Muscle layer of duodenum (tissue), 2 donors: ENCODE results near the gene GNAQ.
"Not testable (repeated sequence)": the region's sequence is repeated elsewhere in the genome, so short reads cannot be mapped to it uniquely, and the experiment has no call there.

ENCODE experiments used
- H3K27ac ChIP-seq: one replicate; pipeline ENCODE4 v1.7.0; 2013; ENCODE audit warnings: mild to moderate bottlenecking, low read length
- H3K27me3 ChIP-seq: one replicate; pipeline ENCODE4 v1.7.0; 2013; ENCODE audit warnings: low read depth, mild to moderate bottlenecking, control low read depth, low read length
- H3K36me3 ChIP-seq, 2 donors: one replicate each; pipeline ENCODE4 v1.7.0; 2013; ENCODE audit warnings: low read length in 2 of 2, control low read depth in 1 of 2, mild to moderate bottlenecking in 1 of 2; ENCODE audit not compliant: insufficient read depth in 2 of 2, control insufficient read depth in 1 of 2
- H3K4me1 ChIP-seq, 2 donors: one replicate each; pipeline ENCODE4 v1.7.0; 2013; ENCODE audit warnings: low read length in 2 of 2, mild to moderate bottlenecking in 2 of 2, control low read depth in 1 of 2, moderate library complexity in 1 of 2; ENCODE audit not compliant: insufficient read depth in 2 of 2, control insufficient read depth in 1 of 2
- H3K4me3 ChIP-seq, 2 donors: one replicate each; pipeline ENCODE4 v1.7.0; 2013; ENCODE audit warnings: low read length in 2 of 2, low read depth in 1 of 2, mild to moderate bottlenecking in 1 of 2
- H3K9me3 ChIP-seq, 2 donors: one replicate each; pipeline ENCODE4 v1.7.0; 2013; ENCODE audit warnings: low read length in 2 of 2, control low read depth in 1 of 2, mild to moderate bottlenecking in 1 of 2; ENCODE audit not compliant: control insufficient read depth in 1 of 2
- donor health status: healthy.

Gene GNAQ

GRCh38 chr9:77883133-77883532, 148.5 kb downstream of the GNAQ start:
- H3K4me1 ChIP-seq = peaks cover 8 to 20% of the 10 kb centered on the region in 2 donors

GRCh38 chr9:77882294-77882693, 149.3 kb downstream of the GNAQ start:
- Histone ChIP-seq H3K9me3 (no peaks in the 10 kb centered on the region), H3K27me3 (no peaks in the 10 kb centered on the region), H3K4me1 (peaks cover 8 to 20% of the 10 kb centered on the region in 2 donors), H3K4me3 (no peak overlapping the region), H3K36me3 (no peaks in the 10 kb centered on the region), H3K27ac (no peak overlapping the region)

More at GRCh38 chr9:77883133-77883532, 148.5 kb downstream of the GNAQ start:
- Histone ChIP-seq H3K4me3 (no peak overlapping the region), H3K9me3 (no peaks in the 10 kb centered on the region), H3K27me3 (no peaks in the 10 kb centered on the region), H3K27ac (no peak overlapping the region), H3K36me3 (no peaks in the 10 kb centered on the region)

- H3K4me1 ChIP-seq = peaks cover 9 to 20% of the 10 kb centered on the region in 2 donors
- H3K4me3 ChIP-seq, H3K36me3 ChIP-seq, H3K27ac ChIP-seq, H3K27me3 ChIP-seq, H3K9me3 ChIP-seq: not testable (repeated sequence)
Measured at GRCh38 chr9:77881634-77882033, 150.0 kb downstream of the GNAQ start.

GRCh38 chr9:77881111-77881510, 150.5 kb downstream of the GNAQ start:
- Histone ChIP-seq H3K36me3 (no peaks in the 10 kb centered on the region), H3K27ac (no peak overlapping the region), H3K9me3 (no peaks in the 10 kb centered on the region), H3K27me3 (no peaks in the 10 kb centered on the region), H3K4me3 (no peak overlapping the region), H3K4me1 (peaks cover 14 to 26% of the 10 kb centered on the region in 2 donors)

- H3K27me3 ChIP-seq = no peaks in the 10 kb centered on the region
- H3K4me1 ChIP-seq = peaks cover 15 to 24% of the 10 kb centered on the region in 2 donors
- H3K4me3 ChIP-seq = no peak overlapping the region
- H3K27ac ChIP-seq = no peak overlapping the region
- H3K9me3 ChIP-seq = no peaks in the 10 kb centered on the region
- no peaks in the 10 kb centered on the region for H3K36me3 ChIP-seq
Measured at GRCh38 chr9:77879437-77879943, 152.1 kb downstream of the GNAQ start.

GRCh38 chr9:77878793-77879192, 152.8 kb downstream of the GNAQ start:
- not testable (repeated sequence) for H3K4me3 ChIP-seq, H3K36me3 ChIP-seq, H3K27me3 ChIP-seq, H3K9me3 ChIP-seq, H3K27ac ChIP-seq
- peaks cover 8 to 17% of the 10 kb centered on the region in 2 donors for H3K4me1 ChIP-seq

- peaks cover 6 to 13% of the 10 kb centered on the region in 2 donors for H3K4me1 ChIP-seq
- H3K27ac ChIP-seq = no peak overlapping the region
- H3K9me3 ChIP-seq = no peaks in the 10 kb centered on the region
- no peaks in the 10 kb centered on the region for H3K27me3 ChIP-seq
- H3K36me3 ChIP-seq = no peaks in the 10 kb centered on the region
- H3K4me3 ChIP-seq = no peak overlapping the region
Measured at GRCh38 chr9:77877976-77878375, 153.6 kb downstream of the GNAQ start.

GRCh38 chr9:77876590-77876989, 155.0 kb downstream of the GNAQ start:
- H3K27ac ChIP-seq = no peak overlapping the region
- H3K27me3 ChIP-seq = no peaks in the 10 kb centered on the region
- no peak overlapping the region for H3K4me3 ChIP-seq
- H3K4me1 ChIP-seq = peaks cover 6 to 11% of the 10 kb centered on the region in 2 donors
- H3K9me3 ChIP-seq = no peaks in the 10 kb centered on the region
- H3K36me3 ChIP-seq = no peaks in the 10 kb centered on the region

GRCh38 chr9:77876091-77876490, 155.5 kb downstream of the GNAQ start:
- no peaks in the 10 kb centered on the region for H3K9me3 ChIP-seq
- H3K27me3 ChIP-seq = no peaks in the 10 kb centered on the region
- no peaks in the 10 kb centered on the region for H3K36me3 ChIP-seq
- H3K4me1 ChIP-seq = peaks cover 6 to 11% of the 10 kb centered on the region in 2 donors
- no peak overlapping the region for H3K4me3 ChIP-seq
- no peak overlapping the region for H3K27ac ChIP-seq

- no peaks in the 10 kb centered on the region for H3K9me3 ChIP-seq
- H3K4me3 ChIP-seq = no peak overlapping the region
- no peaks in the 10 kb centered on the region for H3K36me3 ChIP-seq
- peaks cover 6 to 8% of the 10 kb centered on the region in 2 donors for H3K4me1 ChIP-seq
- no peaks in the 10 kb centered on the region for H3K27me3 ChIP-seq
- no peak overlapping the region for H3K27ac ChIP-seq
Measured at GRCh38 chr9:77872863-77873262, 158.7 kb downstream of the GNAQ start.

- Histone ChIP-seq H3K36me3 (no peaks in the 10 kb centered on the region), H3K27me3 (no peaks in the 10 kb centered on the region), H3K9me3 (no peaks in the 10 kb centered on the region), H3K4me1 (peaks cover 6 to 8% of the 10 kb centered on the region in 2 donors), H3K4me3 (no peak overlapping the region), H3K27ac (no peak overlapping the region)
Measured at GRCh38 chr9:77872177-77872576, 159.4 kb downstream of the GNAQ start.

- H3K36me3 ChIP-seq = no peaks in the 10 kb centered on the region
- peaks cover 4 to 6% of the 10 kb centered on the region in 2 donors for H3K4me1 ChIP-seq
- H3K4me3 ChIP-seq = no peak overlapping the region
- H3K27ac ChIP-seq = no peak overlapping the region
- H3K27me3 ChIP-seq = no peaks in the 10 kb centered on the region
- no peaks in the 10 kb centered on the region for H3K9me3 ChIP-seq
Measured at GRCh38 chr9:77871483-77871882, 160.1 kb downstream of the GNAQ start.
